ENCODE data around the gene HSPA2.
A peak's percentile ranks its signal among the peaks of the same experiment; 100 is the strongest.

The HSPA2 gene

DNA sequence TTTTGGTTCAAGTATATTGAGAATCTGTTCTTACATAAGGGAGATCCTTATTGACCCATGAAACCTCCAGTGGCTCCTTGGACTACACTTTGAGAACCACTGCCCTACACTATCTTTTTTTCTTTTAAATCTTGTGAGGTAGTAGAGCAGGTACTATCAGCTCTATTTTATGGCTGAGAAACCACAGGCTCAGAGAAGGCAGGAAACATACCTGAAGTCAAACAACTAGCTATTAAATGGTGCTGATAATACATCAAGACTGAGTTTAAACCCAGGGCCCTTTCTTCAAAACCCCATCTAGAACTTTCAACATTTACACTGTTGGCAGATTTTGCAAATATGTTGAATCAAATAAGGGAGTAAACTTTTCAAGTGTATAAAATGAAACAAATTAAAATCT is 43.8 kb upstream of the HSPA2 start:
- DNase-seq: no peak
- H3K14ac ChIP-seq (ENCODE audit: low read length in 2 of 2): no peak overlapping the region
- no peak overlapping the region for H2BK15ac ChIP-seq (ENCODE audit: low read depth, poor library complexity, severe bottlenecking)

DNA sequence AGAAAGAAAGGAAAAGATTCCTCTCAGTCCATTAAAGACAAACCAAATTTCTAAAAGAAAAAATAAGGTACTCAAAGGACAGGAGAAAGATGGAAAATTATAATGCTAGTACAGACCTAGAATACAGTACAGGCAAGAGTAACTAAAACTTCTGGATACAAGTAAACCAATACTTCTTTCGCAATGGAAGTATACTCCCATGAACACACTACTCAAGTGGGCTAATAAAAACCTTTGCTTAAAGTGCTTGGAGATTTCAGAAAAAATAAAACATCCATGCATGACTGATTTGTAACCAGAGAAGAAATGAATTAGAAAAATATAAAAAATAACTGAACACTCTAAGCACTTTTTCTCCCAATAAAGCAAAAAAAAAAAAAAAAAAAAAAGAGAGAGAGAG is 40.5 kb upstream of the HSPA2 start:
- Histone ChIP-seq H2BK5ac (ENCODE audit: low read depth, low read length, poor library complexity, severe bottlenecking) (no peak overlapping the region), H3K27me3 (ENCODE audit: control insufficient read depth in 1 of 2, insufficient read depth in 1 of 2, low read length in 2 of 2) (no peaks in the 10 kb centered on the region), H3K36me3 (ENCODE audit: control insufficient read depth in 1 of 2, insufficient read depth in 2 of 2, low read depth in 1 of 2, low read length in 2 of 2) (peaks cover 0 to 21% of the 10 kb centered on the region in 2 experiments), H2AK5ac (ENCODE audit: low read length, severe bottlenecking) (no peak overlapping the region), H3K27ac (ENCODE audit: low read length, poor library complexity, severe bottlenecking) (no peak overlapping the region), H4K8ac (ENCODE audit: low read length) (no peak overlapping the region), H3K4ac (ENCODE audit: low read depth in 1 of 2, low read length in 2 of 2) (no peak overlapping the region), H3K9me3 (ENCODE audit: control insufficient read depth, low read length) (no peaks in the 10 kb centered on the region), H3K23ac (ENCODE audit: low read length in 2 of 2) (no peak overlapping the region), H2BK120ac (ENCODE audit: low read depth, low read length) (no peak overlapping the region), H3K4me1 (ENCODE audit: control insufficient read depth, insufficient read depth, low read depth, low read length) (peaks cover 11% of the 10 kb centered on the region), H3K4me3 (ENCODE audit: insufficient read depth in 1 of 2, low read depth in 1 of 2, low read length in 2 of 2) (no peak overlapping the region), H2BK15ac (ENCODE audit: low read depth, poor library complexity, severe bottlenecking) (no peak overlapping the region), H3K4me2 (ENCODE audit: low read length, poor library complexity, severe bottlenecking) (no peak overlapping the region), H3K14ac (ENCODE audit: low read length in 2 of 2) (no peak overlapping the region), H2BK12ac (ENCODE audit: low read length in 2 of 2) (no peak overlapping the region), H3K79me1 (replicated peaks; ENCODE audit: low read length, poor library complexity, severe bottlenecking) (peaks cover 4% of the 10 kb centered on the region), H4K91ac (ENCODE audit: low read length) (no peak overlapping the region), H2AFZ (ENCODE audit: low read depth, low read length) (no peak overlapping the region), H3K18ac (ENCODE audit: low read depth in 1 of 2, low read length in 2 of 2) (no peak overlapping the region), H3K9ac (ENCODE audit: low read length) (peak overlapping the region; percentile 41)
- 100% methylated on average over 1 of the region's 1 CpG for WGBS
- peak; percentile 61 for DNase-seq

More for the DNA sequence above, 43.8 kb upstream of the HSPA2 start:
- no peaks in the 10 kb centered on the region for H3K27me3 ChIP-seq (ENCODE audit: control insufficient read depth in 1 of 2, insufficient read depth in 1 of 2, low read length in 2 of 2)
- no peak overlapping the region for H3K27ac ChIP-seq (ENCODE audit: low read length, poor library complexity, severe bottlenecking)
- H3K4ac ChIP-seq (ENCODE audit: low read depth in 1 of 2, low read length in 2 of 2): no peak overlapping the region
- no peak overlapping the region for H4K8ac ChIP-seq (ENCODE audit: low read length)
- H2BK5ac ChIP-seq (ENCODE audit: low read depth, low read length, poor library complexity, severe bottlenecking): no peak overlapping the region
- peaks cover 3% of the 10 kb centered on the region for H3K4me1 ChIP-seq (ENCODE audit: control insufficient read depth, insufficient read depth, low read depth, low read length)
- H3K4me2 ChIP-seq (ENCODE audit: low read length, poor library complexity, severe bottlenecking): no peak overlapping the region
- no peak overlapping the region for H3K23ac ChIP-seq (ENCODE audit: low read length in 2 of 2)
- no peak overlapping the region for H2BK120ac ChIP-seq (ENCODE audit: low read depth, low read length)
- H3K79me1 ChIP-seq (replicated peaks; ENCODE audit: low read length, poor library complexity, severe bottlenecking): peaks cover 9% of the 10 kb centered on the region
- H3K9me3 ChIP-seq (ENCODE audit: control insufficient read depth, low read length): no peaks in the 10 kb centered on the region
- H2BK12ac ChIP-seq (ENCODE audit: low read length in 2 of 2): no peak overlapping the region
- H3K9ac ChIP-seq (ENCODE audit: low read length): no peak overlapping the region
- peaks cover 0 to 27% of the 10 kb centered on the region in 2 experiments for H3K36me3 ChIP-seq (ENCODE audit: control insufficient read depth in 1 of 2, insufficient read depth in 2 of 2, low read depth in 1 of 2, low read length in 2 of 2)
- H4K91ac ChIP-seq (ENCODE audit: low read length): no peak overlapping the region
- no peak overlapping the region for H3K4me3 ChIP-seq (ENCODE audit: insufficient read depth in 1 of 2, low read depth in 1 of 2, low read length in 2 of 2)
- no peak overlapping the region for H2AK5ac ChIP-seq (ENCODE audit: low read length, severe bottlenecking)
- H2AFZ ChIP-seq (ENCODE audit: low read depth, low read length): no peak overlapping the region
- no peak overlapping the region for H3K18ac ChIP-seq (ENCODE audit: low read depth in 1 of 2, low read length in 2 of 2)

DNA sequence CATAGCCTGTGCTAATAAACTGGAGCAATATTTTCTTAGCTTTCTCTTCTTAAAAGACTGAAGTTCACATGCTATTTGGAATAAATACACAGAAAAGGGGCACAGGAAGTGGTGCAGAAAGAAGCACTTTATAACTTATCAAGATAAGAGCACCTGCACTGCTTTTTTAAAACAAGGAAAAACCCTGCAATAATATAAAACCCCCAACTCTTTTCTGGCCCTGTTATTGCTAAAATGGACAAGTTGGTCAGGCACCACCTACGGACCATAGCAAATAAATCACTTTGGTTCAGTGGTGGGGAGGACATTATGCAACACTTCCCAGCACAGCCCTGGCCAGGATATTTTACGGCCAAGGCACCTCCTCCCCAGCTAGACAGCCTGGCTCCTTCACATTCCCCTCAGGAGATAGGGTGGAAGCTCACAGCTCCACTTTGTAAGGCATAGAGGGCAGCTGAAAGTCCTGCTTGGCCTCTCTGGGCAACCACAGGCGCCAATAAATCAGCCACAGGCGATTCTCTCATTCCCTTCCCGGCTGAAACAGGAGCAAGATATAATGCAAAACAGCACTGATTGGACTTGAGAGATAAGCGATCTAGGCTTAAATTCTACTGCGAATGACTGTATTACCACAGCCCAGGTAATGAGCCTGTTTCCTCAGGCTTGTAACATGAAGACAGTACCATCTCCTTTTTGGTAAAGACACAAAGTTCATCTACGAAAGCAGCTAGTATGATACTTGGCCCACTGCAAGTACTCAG is 39.0 kb upstream of the HSPA2 start:
- H2AFZ ChIP-seq (ENCODE audit: low read depth, low read length): no peak overlapping the region
- peaks cover 4% of the 10 kb centered on the region for H3K79me1 ChIP-seq (replicated peaks; ENCODE audit: low read length, poor library complexity, severe bottlenecking)
- H3K14ac ChIP-seq (ENCODE audit: low read length in 2 of 2): no peak overlapping the region
- H3K36me3 ChIP-seq (ENCODE audit: control insufficient read depth in 1 of 2, insufficient read depth in 2 of 2, low read depth in 1 of 2, low read length in 2 of 2): peaks cover 0 to 15% of the 10 kb centered on the region in 2 experiments
- DNase-seq: peak; percentile 88
- no peak overlapping the region for H2BK120ac ChIP-seq (ENCODE audit: low read depth, low read length)
- H3K9ac ChIP-seq (ENCODE audit: low read length): peak overlapping the region; percentile 97
- peak overlapping the region; percentile 55 for H3K4me2 ChIP-seq (ENCODE audit: low read length, poor library complexity, severe bottlenecking)
- no peaks in the 10 kb centered on the region for H3K9me3 ChIP-seq (ENCODE audit: control insufficient read depth, low read length)
- H2BK15ac ChIP-seq (ENCODE audit: low read depth, poor library complexity, severe bottlenecking): no peak overlapping the region
- H4K91ac ChIP-seq (ENCODE audit: low read length): peak overlapping the region; percentile 14
- H3K27me3 ChIP-seq (ENCODE audit: control insufficient read depth in 1 of 2, insufficient read depth in 1 of 2, low read length in 2 of 2): no peaks in the 10 kb centered on the region
- peak overlapping the region; percentile 13 for H3K27ac ChIP-seq (ENCODE audit: low read length, poor library complexity, severe bottlenecking)
- peak overlapping the region; percentile 63 to 69 for H3K18ac ChIP-seq (ENCODE audit: low read depth in 1 of 2, low read length in 2 of 2)
- H2BK5ac ChIP-seq (ENCODE audit: low read depth, low read length, poor library complexity, severe bottlenecking): no peak overlapping the region
- 27% methylated on average over 8 of the region's 8 CpGs for WGBS
- H3K23ac ChIP-seq (ENCODE audit: low read length in 2 of 2): no peak overlapping the region
- H3K4ac ChIP-seq (ENCODE audit: low read depth in 1 of 2, low read length in 2 of 2): peak overlapping the region; percentile 37 to 81
- H2BK12ac ChIP-seq (ENCODE audit: low read length in 2 of 2): peak overlapping the region; percentile 22 to 64
- H3K4me1 ChIP-seq (ENCODE audit: control insufficient read depth, insufficient read depth, low read depth, low read length): peaks cover 11% of the 10 kb centered on the region
- peak overlapping the region; percentile 69 for H2AK5ac ChIP-seq (ENCODE audit: low read length, severe bottlenecking)
- peak overlapping the region; percentile 22 for H4K8ac ChIP-seq (ENCODE audit: low read length)
- peak overlapping the region in 1 of 2 experiments; percentile 93 for H3K4me3 ChIP-seq (ENCODE audit: insufficient read depth in 1 of 2, low read depth in 1 of 2, low read length in 2 of 2)

DNA sequence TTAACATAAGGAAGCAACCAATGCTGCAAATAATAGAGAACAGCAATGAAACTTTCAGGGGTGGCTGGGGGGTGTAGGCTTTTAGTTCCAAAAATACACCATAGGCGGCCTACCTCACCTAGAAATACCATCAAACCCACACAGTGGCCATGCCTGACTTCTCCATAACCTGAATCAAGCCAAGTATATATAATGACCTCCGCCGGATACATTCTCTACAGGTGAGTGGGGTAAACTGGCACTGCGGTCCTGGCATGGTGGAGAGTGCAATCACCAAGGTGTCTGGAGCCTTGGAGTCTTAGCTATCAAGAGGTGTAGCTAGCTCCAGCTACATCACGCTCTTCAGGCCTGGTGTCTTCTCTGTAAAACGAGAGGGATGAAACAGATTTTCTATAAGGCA is 38.1 kb upstream of the HSPA2 start:
- Histone ChIP-seq H3K79me1 (replicated peaks; ENCODE audit: low read length, poor library complexity, severe bottlenecking) (peaks cover 2% of the 10 kb centered on the region), H3K27me3 (ENCODE audit: control insufficient read depth in 1 of 2, insufficient read depth in 1 of 2, low read length in 2 of 2) (no peaks in the 10 kb centered on the region), H3K23ac (ENCODE audit: low read length in 2 of 2) (peak overlapping the region in 1 of 2 experiments; percentile 57), H3K9me3 (ENCODE audit: control insufficient read depth, low read length) (no peaks in the 10 kb centered on the region), H3K4me1 (ENCODE audit: control insufficient read depth, insufficient read depth, low read depth, low read length) (peaks cover 11% of the 10 kb centered on the region), H3K4ac (ENCODE audit: low read depth in 1 of 2, low read length in 2 of 2) (peak overlapping the region in 1 of 2 experiments; percentile 3), H3K4me2 (ENCODE audit: low read length, poor library complexity, severe bottlenecking) (peak overlapping the region; percentile 96), H3K27ac (ENCODE audit: low read length, poor library complexity, severe bottlenecking) (peak overlapping the region; percentile 98), H2BK15ac (ENCODE audit: low read depth, poor library complexity, severe bottlenecking) (no peak overlapping the region), H2BK5ac (ENCODE audit: low read depth, low read length, poor library complexity, severe bottlenecking) (no peak overlapping the region), H3K9ac (ENCODE audit: low read length) (peak overlapping the region; percentile 97), H3K4me3 (ENCODE audit: insufficient read depth in 1 of 2, low read depth in 1 of 2, low read length in 2 of 2) (peak overlapping the region in 1 of 2 experiments; percentile 93), H3K14ac (ENCODE audit: low read length in 2 of 2) (no peak overlapping the region), H3K18ac (ENCODE audit: low read depth in 1 of 2, low read length in 2 of 2) (peak overlapping the region; percentile 40 to 84), H4K91ac (ENCODE audit: low read length) (peak overlapping the region; percentile 65), H2AK5ac (ENCODE audit: low read length, severe bottlenecking) (peak overlapping the region; percentile 62), H4K8ac (ENCODE audit: low read length) (peak overlapping the region; percentile 35), H3K36me3 (ENCODE audit: control insufficient read depth in 1 of 2, insufficient read depth in 2 of 2, low read depth in 1 of 2, low read length in 2 of 2) (peaks cover 0 to 11% of the 10 kb centered on the region in 2 experiments), H2BK12ac (ENCODE audit: low read length in 2 of 2) (peak overlapping the region in 1 of 2 experiments; percentile 38), H2BK120ac (ENCODE audit: low read depth, low read length) (peak overlapping the region; percentile 78), H2AFZ (ENCODE audit: low read depth, low read length) (no peak overlapping the region)
- 73% methylated on average over 6 of the region's 6 CpGs for WGBS
- DNase-seq: no peak
